ENCODE results near the gene PLCD3. TPM values are rescaled to one million over a fixed set of nuclear protein-coding genes. Genes with fewer than 3 reads are reported as not detected.
A peak's percentile ranks its signal among the peaks of the same experiment; 100 is the strongest.

PLCD3 gene
- total and polyA plus RNA-seq, 12 donors = 5.8 to 246 (median 82.2) TPM

- TF ChIP-seq POLR2A (IDR thresholded peaks at IDR 0.05) = no peak
- TF ChIP-seq, protein P1, sequence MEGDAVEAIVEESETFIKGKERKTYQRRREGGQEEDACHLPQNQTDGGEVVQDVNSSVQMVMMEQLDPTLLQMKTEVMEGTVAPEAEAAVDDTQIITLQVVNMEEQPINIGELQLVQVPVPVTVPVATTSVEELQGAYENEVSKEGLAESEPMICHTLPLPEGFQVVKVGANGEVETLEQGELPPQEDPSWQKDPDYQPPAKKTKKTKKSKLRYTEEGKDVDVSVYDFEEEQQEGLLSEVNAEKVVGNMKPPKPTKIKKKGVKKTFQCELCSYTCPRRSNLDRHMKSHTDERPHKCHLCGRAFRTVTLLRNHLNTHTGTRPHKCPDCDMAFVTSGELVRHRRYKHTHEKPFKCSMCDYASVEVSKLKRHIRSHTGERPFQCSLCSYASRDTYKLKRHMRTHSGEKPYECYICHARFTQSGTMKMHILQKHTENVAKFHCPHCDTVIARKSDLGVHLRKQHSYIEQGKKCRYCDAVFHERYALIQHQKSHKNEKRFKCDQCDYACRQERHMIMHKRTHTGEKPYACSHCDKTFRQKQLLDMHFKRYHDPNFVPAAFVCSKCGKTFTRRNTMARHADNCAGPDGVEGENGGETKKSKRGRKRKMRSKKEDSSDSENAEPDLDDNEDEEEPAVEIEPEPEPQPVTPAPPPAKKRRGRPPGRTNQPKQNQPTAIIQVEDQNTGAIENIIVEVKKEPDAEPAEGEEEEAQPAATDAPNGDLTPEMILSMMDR (IDR thresholded peaks at IDR 0.05) = no peak
- 77 to 83% (median 80%) methylated on average over 7 to 9 of the region's 9 CpGs for WGBS, 4 donors
- Histone ChIP-seq H3K36me3 (replicated peaks in 1 of 2) (peaks cover 0 to 76% of the 10 kb centered on the region in 2 donors), H3K27me3 (no peaks in the 10 kb centered on the region), H3K4me1 (replicated peaks in 1 of 2) (peaks cover 0 to 23% of the 10 kb centered on the region in 2 donors), H3K27ac (peak overlapping the region in 2 of 5 donors; percentile 12 to 80), H3K4me3 (no peak overlapping the region), H3K9me3 (replicated peaks in 1 of 3) (no peaks in the 10 kb centered on the region)
- DNase-seq = peak in 1 of 7 donors; percentile 81
- intact Hi-C loops (cut with DNase I) = loop anchor here in 1 of 2 donors (10.0 kb wide), 1 partner anchor 189 kb away; the partner anchor contains the start of gene GFAP
These were observed 29.0 kb downstream of the PLCD3 start for GRCh38 chr17:45103269-45103795.

DNA sequence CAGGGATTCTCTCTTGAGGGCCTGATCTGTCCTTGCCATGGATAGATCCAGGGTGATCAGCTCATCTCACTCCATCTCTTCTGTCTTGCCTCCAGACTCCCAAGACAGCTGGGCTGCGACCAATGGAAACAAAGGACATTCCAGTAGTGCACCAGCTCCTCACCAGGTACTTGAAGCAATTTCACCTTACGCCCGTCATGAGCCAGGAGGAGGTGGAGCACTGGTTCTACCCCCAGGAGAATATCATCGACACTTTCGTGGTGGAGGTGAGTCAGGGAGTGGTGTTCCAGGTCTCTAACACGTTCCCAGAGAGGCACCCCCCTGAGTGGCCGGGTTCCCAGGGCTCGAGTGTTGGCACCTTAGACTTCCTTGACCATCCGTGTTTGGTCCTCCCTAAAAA, 29.5 kb downstream of the PLCD3 start:
- peaks cover 0 to 76% of the 10 kb centered on the region in 2 donors for H3K36me3 ChIP-seq (replicated peaks in 1 of 2)
- no peak for DNase-seq
- TF ChIP-seq, protein P1 (IDR thresholded peaks at IDR 0.05) = no peak
- TF ChIP-seq POLR2A (IDR thresholded peaks at IDR 0.05) = no peak
- H3K4me1 ChIP-seq (replicated peaks in 1 of 2) = peaks cover 0 to 25% of the 10 kb centered on the region in 2 donors
- no peak overlapping the region for H3K4me3 ChIP-seq
- H3K9me3 ChIP-seq (replicated peaks in 1 of 3) = no peaks in the 10 kb centered on the region
- H3K27ac ChIP-seq = peak overlapping the region in 2 of 5 donors; percentile 78 to 80
- 87 to 95% (median 91%) methylated on average over 8 to 9 of the region's 9 CpGs for WGBS, 4 donors
- intact Hi-C loops (cut with DNase I) = loop anchor here in 1 of 2 donors (10.0 kb wide), 1 partner anchor 188 kb away; the partner anchor contains the start of gene GFAP
- H3K27me3 ChIP-seq = no peaks in the 10 kb centered on the region

DNA sequence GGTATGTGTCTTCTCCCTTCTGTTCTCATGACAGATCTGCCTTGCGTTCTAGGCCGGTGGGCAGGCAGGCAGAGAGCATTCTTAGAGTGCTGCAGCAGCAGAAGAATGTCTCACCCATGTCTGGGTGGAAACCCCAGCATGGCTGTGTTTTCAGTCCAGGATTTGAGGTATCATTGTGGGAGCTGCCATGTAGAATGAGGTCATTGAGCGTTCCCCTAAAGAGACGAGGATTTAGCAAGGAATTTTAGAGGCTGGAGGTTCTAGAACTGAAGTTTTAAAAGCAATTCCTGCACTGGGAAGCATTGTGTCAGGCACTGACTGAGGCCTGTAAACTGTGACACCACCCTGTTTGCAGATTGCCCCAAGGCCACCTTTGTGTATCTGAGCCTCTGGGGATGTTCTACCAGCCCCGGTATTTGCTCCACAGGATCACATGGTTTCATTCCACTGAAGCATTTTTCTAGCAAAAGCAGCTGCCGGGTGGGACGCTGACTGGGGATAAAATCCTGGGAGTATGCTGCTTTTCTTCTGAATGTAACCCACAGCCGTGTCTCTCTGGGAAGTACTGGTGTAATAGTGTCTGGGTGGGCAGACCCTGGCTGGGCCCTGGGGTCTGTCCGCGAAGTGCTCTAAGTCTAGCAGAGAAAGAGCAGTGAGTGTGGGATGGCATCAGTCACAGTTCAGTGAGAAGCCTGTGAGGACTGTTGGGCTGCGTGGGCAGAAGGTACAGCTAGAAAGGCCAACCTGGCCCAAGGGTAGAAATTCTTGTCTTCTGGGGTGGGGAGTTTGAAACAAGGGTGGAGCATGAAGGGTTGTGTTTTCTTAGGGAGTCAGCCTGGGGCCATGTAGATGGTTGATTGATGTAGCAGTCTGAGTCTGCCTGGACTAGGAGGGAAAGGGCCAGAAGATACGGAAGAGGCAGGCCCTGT, 30.2 kb downstream of the PLCD3 start:
- Histone ChIP-seq H3K27me3 (no peaks in the 10 kb centered on the region), H3K36me3 (replicated peaks in 1 of 2) (peaks cover 0 to 77% of the 10 kb centered on the region in 2 donors), H3K4me3 (no peak overlapping the region), H3K27ac (peak overlapping the region in 4 of 5 donors; percentile 61 to 80 (median 72)), H3K4me1 (replicated peaks in 1 of 2) (peaks cover 0 to 30% of the 10 kb centered on the region in 2 donors), H3K9me3 (replicated peaks in 1 of 3) (no peaks in the 10 kb centered on the region)
- TF ChIP-seq POLR2A (IDR thresholded peaks at IDR 0.05) = peak in 1 of 2 donors; percentile 46
- TF ChIP-seq, protein P1 (IDR thresholded peaks at IDR 0.05) = no peak
- DNase-seq = peak in 6 of 7 donors; percentile 64 to 80 (median 74)
- WGBS, 4 donors = 61 to 68% (median 65%) methylated on average over 11 to 12 of the region's 12 CpGs
- intact Hi-C loops (cut with DNase I) = loop anchor here in 1 of 2 donors (10.0 kb wide), 1 partner anchor 187 kb away; the partner anchor contains the start of gene GFAP

- TF ChIP-seq, protein P1 (IDR thresholded peaks at IDR 0.05) = no peak
- no peak for TF ChIP-seq POLR2A (IDR thresholded peaks at IDR 0.05)
- H3K27me3 ChIP-seq = no peaks in the 10 kb centered on the region
- no peaks in the 10 kb centered on the region for H3K9me3 ChIP-seq (replicated peaks in 1 of 3)
- H3K4me1 ChIP-seq (replicated peaks in 1 of 2) = peaks cover 4 to 36% of the 10 kb centered on the region in 2 donors
- no peak for DNase-seq
- H3K27ac ChIP-seq = peak overlapping the region in 4 of 5 donors; percentile 61 to 80 (median 72)
- peaks cover 0 to 77% of the 10 kb centered on the region in 2 donors for H3K36me3 ChIP-seq (replicated peaks in 1 of 2)
- H3K4me3 ChIP-seq = no peak overlapping the region
- intact Hi-C loops (cut with DNase I) = loop anchor here in 1 of 2 donors (10.0 kb wide), 1 partner anchor 187 kb away; the partner anchor contains the start of gene GFAP
- WGBS, 4 donors = 58 to 74% (median 64%) methylated on average over 8 to 9 of the region's 9 CpGs
These were observed 30.8 kb downstream of the PLCD3 start for GRCh38 chr17:45101546-45101882.

Data from adrenal gland (tissue), 12 donors.